Small intestine (tissue), 16 donors: ENCODE data around the gene PSMB10. TPM values are rescaled to one million over a fixed set of nuclear protein-coding genes. Genes with fewer than 3 reads are reported as not detected.

Experiments
- DNase-seq, 2 donors: peaks; one replicate each; pipeline versions ENCODE4 v3.0.0 to v3.0.0-alpha.2; 2013
- FAIRE-seq: peaks from 2 replicates; lab custom pipeline; 2012; peaks lifted over from hg19 to GRCh38; lab: Jason Lieb, UNC
- H3K27ac ChIP-seq, 3 donors: one replicate each; pipeline ENCODE4 v1.5.1; 2013; ENCODE audit warnings: low read length in 2 of 3, mild to moderate bottlenecking in 2 of 3, control low read depth in 1 of 3, inconsistent platforms in 1 of 3, low read depth in 1 of 3, moderate library complexity in 1 of 3
- H3K27me3 ChIP-seq, 3 donors: one replicate each; pipeline ENCODE4 v1.6.1; 2013; ENCODE audit warnings: low read length in 3 of 3, inconsistent platforms in 1 of 3; ENCODE audit not compliant: control insufficient read depth in 3 of 3, insufficient read depth in 3 of 3
- H3K36me3 ChIP-seq, 3 donors: one replicate each; pipeline ENCODE4 v1.6.1; 2013; ENCODE audit warnings: low read length in 3 of 3, inconsistent platforms in 1 of 3, low read depth in 1 of 3, mild to moderate bottlenecking in 1 of 3, moderate library complexity in 1 of 3; ENCODE audit not compliant: control insufficient read depth in 3 of 3, insufficient read depth in 2 of 3
- H3K4me1 ChIP-seq, 3 donors: one replicate each; pipeline ENCODE4 v1.6.1; 2013; ENCODE audit warnings: low read length in 2 of 3, inconsistent platforms in 1 of 3, low read depth in 1 of 3, mild to moderate bottlenecking in 1 of 3, moderate library complexity in 1 of 3; ENCODE audit not compliant: control insufficient read depth in 3 of 3, insufficient read depth in 2 of 3
- H3K4me3 ChIP-seq, 3 donors: one replicate each; pipeline ENCODE4 v1.5.1; 2013; ENCODE audit warnings: low read length in 3 of 3, control low read depth in 1 of 3, inconsistent platforms in 1 of 3, low read depth in 1 of 3, mild to moderate bottlenecking in 1 of 3, moderate library complexity in 1 of 3
- H3K9me3 ChIP-seq, 2 donors: one replicate each; pipeline ENCODE4 v1.6.1; 2013; ENCODE audit warnings: low read depth in 1 of 2, low read length in 1 of 2; ENCODE audit not compliant: control insufficient read depth in 2 of 2, insufficient read depth in 1 of 2
- WGBS, 3 donors: extraction: QIAGEN DNeasy Blood & Tissue Kit; methylation state at CpG; one replicate each; pipeline ENCODE4 v1.1.7; 2013; 5-methylcytosine and 5-hydroxymethylcytosine counted together
- long read RNA-seq, 10 donors: transcript quantifications; one replicate each; lab custom pipeline, GENCODE V29; 2026
- polyA plus RNA-seq, 4 donors: library from polyadenylated mRNA; stranded (reverse) in 3 of 4; unstranded in 1 of 4; fragments of 200-250 nt in 3 of 4; fragments of 120-200 nt in 1 of 4; gene quantifications; one replicate each; pipeline versions ENCODE4 v1.2.1 to v1.2.3, GENCODE V29; 2013
- donor health status: healthy with polysubstance abuse.
- donor health status: control.
- donor health status: control.
- donor health status: Bipolar disorder and iron deficiency.
- donor health status: healthy.

Gene PSMB10
- polyA plus RNA-seq: 100 to 1,000 TPM in 3 of 4 donors, 10 to 100 TPM in 1; 90.6 to 354 (median 221) TPM
- long read RNA-seq, donor 1: 0 reads
- long read RNA-seq, donor 2, transcript PSMB10-201 (8 exons, 1,218 nt): major isoform, 32 of 44 reads
- long read RNA-seq, donor 2, partial matches to known transcripts: 6 of 44 reads
- long read RNA-seq, donor 2, other reads (novel, unspliced or antisense): 0 of 44 reads
- long read RNA-seq, donor 3, transcript PSMB10-201 (8 exons, 1,218 nt): major isoform, 35 of 48 reads
- long read RNA-seq, donor 3, partial matches to known transcripts: 8 of 48 reads
- long read RNA-seq, donor 3, other reads (novel, unspliced or antisense): 0 of 48 reads
- long read RNA-seq, donor 4, partial matches to known transcripts: 0 of 2 reads
- long read RNA-seq, donor 4, other reads (novel, unspliced or antisense): 0 of 2 reads
- long read RNA-seq, donor 5, transcript PSMB10-201 (8 exons, 1,218 nt): major isoform, 9 of 17 reads
- long read RNA-seq, donor 5, partial matches to known transcripts: 6 of 17 reads
- long read RNA-seq, donor 5, other reads (novel, unspliced or antisense): 0 of 17 reads
- long read RNA-seq, donor 6, transcript PSMB10-201 (8 exons, 1,218 nt): major isoform, 43 of 58 reads
- long read RNA-seq, donor 6, transcript PSMB10-203 (4 exons, 591 nt): minor isoform, 5 of 58 reads
- long read RNA-seq, donor 6, partial matches to known transcripts: 9 of 58 reads
- long read RNA-seq, donor 6, other reads (novel, unspliced or antisense): 0 of 58 reads
- long read RNA-seq, donor 7, transcript PSMB10-203 (4 exons, 591 nt): major isoform, 67 of 81 reads
- long read RNA-seq, donor 7, transcript PSMB10-201 (8 exons, 1,218 nt): minor isoform, 8 of 81 reads
- long read RNA-seq, donor 7, partial matches to known transcripts: 6 of 81 reads
- long read RNA-seq, donor 7, other reads (novel, unspliced or antisense): 0 of 81 reads
- long read RNA-seq, donor 8, partial matches to known transcripts: 0 of 5 reads
- long read RNA-seq, donor 8, other reads (novel, unspliced or antisense): 0 of 5 reads
- long read RNA-seq, donor 9, transcript PSMB10-201 (8 exons, 1,218 nt): major isoform, 10 of 11 reads
- long read RNA-seq, donor 9, partial matches to known transcripts: 0 of 11 reads
- long read RNA-seq, donor 9, other reads (novel, unspliced or antisense): 0 of 11 reads
- long read RNA-seq, donor 10, transcript PSMB10-201 (8 exons, 1,218 nt): major isoform, 28 of 39 reads
- long read RNA-seq, donor 10, transcript PSMB10-203 (4 exons, 591 nt): minor isoform, 11 of 39 reads
- long read RNA-seq, donor 10, partial matches to known transcripts: 0 of 39 reads
- long read RNA-seq, donor 10, other reads (novel, unspliced or antisense): 0 of 39 reads

DNA sequence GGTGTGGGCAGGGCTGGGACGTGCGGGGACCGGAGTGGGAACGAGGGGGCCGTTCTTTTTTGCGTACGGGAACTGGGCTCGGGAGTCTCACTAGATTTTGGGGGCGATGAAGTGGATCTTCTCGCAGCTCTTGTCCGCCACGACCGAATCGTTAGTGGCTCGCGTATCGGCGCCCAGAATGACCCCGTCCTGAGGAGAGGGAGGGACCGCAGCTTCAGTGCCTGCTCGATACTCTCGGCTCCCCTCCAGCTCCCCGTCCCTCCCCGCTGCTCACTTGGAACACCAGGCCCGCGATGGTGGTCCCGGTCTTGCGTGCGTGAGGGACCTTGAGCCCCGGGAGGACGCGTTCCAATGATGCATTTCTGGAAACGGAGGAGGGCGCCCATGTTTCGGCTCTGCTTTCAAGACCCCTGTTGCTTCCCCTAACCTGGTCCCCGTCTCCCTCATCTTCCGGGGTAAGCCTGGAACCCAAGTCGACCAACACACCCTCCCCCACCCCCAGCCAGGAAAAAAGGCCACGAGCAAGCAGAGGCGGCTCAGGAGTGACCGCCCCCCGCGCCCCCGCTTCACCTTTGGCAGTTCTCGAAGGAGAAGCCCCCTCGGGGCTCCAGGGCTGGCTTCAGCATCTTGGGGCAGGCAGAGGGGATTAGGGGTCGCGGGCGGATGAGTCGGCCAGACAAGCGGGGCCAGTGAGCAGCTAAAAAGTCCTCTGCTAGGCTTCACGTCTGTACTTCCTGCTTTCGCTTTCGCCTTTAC is at the start of gene PSMB10:
PSMB10 (minus strand) TSS at position 727 of the 756 bp plus-strand sequence; CDS start at position 626, 101 bp downstream.
- Histone ChIP-seq H3K27ac (peak within 1 kb of the TSS; percentile 95 to 98 (median 96)), H3K27me3 (no peaks in the 10 kb centered on the region), H3K4me1 (peaks cover 5 to 19% (median 8%) of the 10 kb centered on the region in 3 donors), H3K9me3 (no peaks in the 10 kb centered on the region), H3K4me3 (peak within 1 kb of the TSS; percentile 85 to 90 (median 86)), H3K36me3 (peaks cover 0 to 60% (median 2%) of the 10 kb centered on the region in 3 donors)
- FAIRE-seq (no peak), DNase-seq (peak in 1 of 2 donors; percentile 88)
- 0% methylated on average over 50 to 54 of the region's 54 CpGs for WGBS, 3 donors

DNA sequence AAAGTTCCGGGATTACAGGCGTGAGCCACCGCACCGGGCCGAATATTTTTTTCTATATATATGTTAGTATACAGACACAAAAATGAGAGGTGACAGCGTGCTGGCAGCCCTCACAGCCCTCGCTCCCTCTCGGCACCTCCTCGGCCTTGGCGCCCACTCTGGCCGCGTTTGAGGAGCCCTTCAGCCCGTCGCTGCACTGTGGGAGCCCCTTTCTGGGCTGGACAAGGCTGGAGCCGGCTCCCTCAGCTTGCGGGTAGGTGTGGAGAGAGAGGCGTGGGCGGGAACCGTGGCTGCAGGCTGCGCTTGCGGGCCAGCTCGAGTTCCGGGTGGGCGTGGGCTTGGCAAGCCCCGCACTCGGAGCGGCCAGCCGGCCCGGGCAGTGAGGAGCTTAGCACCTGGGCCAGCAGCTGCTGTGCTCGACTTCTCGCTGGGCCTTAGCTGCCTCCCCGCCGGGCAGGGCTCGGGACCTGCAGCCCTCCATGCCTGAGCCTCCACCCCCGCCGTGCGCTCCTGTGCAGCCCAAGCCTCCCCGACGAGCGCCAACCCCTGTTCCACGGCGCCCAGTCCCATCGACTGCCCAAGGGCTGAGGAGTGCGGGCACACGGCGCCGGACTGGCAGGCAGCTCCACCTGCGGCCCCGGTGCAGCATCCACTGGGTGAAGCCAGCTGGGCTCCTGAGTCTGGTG is 45.5 kb upstream of the PSMB10 start:
- WGBS, 3 donors: 93 to 97% (median 96%) methylated on average over 46 to 49 of the region's 49 CpGs
- Histone ChIP-seq H3K36me3 (no peaks in the 10 kb centered on the region), H3K27me3 (peaks cover 0 to 14% (median 0%) of the 10 kb centered on the region in 3 donors), H3K4me3 (no peak overlapping the region), H3K27ac (no peak overlapping the region), H3K9me3 (no peaks in the 10 kb centered on the region), H3K4me1 (no peaks in the 10 kb centered on the region)
- DNase-seq (no peak), FAIRE-seq (no peak)

DNA sequence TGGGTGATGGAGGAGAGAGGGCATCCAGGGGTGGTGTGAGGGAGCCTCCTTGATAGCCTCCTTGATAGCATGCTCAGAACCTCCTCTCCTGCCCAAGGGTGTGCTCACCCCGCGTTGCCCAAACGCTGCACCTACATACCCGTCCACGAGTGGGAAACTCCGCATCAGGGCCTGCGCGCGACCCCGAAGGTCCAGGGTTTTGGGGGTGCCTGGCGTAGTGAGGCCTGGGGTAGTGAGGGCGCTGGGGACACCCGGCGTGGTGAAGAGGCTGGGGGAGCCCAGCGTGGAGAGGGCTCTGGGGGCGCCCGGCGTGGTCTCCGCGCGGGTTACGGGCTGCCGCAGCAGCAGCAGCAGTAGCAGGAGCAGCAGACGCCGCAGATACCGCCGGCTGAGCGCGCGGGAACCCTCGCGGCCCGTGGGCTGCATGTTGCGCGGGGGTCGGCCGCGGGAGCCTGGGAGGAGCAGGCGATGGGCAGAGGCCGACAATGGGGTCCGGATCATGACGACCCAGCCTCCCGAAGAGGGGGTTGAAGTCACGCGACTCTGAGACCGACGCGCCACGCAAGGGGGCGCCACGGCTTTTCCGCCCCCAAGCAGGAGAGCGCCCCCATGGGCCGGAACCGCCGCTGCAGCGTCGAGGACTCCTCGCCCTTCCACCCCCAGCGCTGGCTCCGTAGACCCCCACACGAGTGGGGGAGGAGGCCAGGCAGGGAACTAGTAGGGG is 43.5 kb upstream of the PSMB10 start, which contains the start of gene DPEP3:
DPEP3 (minus strand) TSS at position 545 of the 724 bp plus-strand sequence; CDS start at position 426, 119 bp downstream.
- Histone ChIP-seq H3K4me3 (no peak within 1 kb of the TSS), H3K4me1 (no peaks in the 10 kb centered on the region), H3K27me3 (peaks cover 0 to 14% (median 0%) of the 10 kb centered on the region in 3 donors), H3K36me3 (no peaks in the 10 kb centered on the region), H3K9me3 (no peaks in the 10 kb centered on the region), H3K27ac (no peak within 1 kb of the TSS)
- DNase-seq (no peak), FAIRE-seq (no peak)
- 61 to 71% (median 66%) methylated on average over 50 to 62 of the region's 62 CpGs for WGBS, 3 donors

DNA sequence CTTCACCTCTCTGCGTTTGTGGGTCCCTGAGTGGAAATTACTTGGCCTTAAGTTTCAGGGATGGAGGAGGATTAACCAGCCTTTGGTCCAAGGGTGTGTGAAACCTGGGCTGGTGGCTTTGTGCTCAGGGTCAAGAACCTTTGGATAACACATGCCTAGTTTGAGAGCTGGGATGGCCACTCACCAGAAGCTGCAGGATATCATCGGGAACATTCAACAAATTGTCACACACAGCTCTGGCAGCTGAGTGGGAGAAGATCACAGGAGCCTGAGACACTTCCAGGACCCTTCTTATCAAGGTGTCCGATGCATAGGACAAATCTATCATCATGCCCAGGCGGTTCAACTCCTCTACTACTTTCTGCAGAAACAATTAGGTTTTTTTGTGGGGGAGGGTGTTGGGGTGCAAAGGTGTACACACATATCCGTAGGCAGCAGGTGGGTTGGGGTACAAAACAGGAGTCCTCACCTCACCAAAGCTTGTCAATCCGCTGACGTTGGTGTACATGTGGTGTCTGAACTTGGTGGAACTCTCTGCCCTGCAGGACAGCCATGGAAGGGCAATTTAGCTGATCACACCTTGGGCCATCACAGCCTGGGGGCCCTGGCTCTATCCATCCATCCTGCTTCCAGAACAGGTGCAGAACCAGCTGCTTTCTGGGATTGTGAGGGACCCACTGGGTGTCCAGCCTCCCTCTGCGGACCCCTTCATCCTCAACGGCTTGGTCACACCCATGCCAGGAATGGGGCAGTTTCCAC is 41.0 kb upstream of the PSMB10 start:
- no peak for DNase-seq
- H3K9me3 ChIP-seq: no peaks in the 10 kb centered on the region
- H3K36me3 ChIP-seq: no peaks in the 10 kb centered on the region
- no peak overlapping the region for H3K4me3 ChIP-seq
- no peak for FAIRE-seq
- peaks cover 0 to 13% (median 0%) of the 10 kb centered on the region in 3 donors for H3K27me3 ChIP-seq
- no peak overlapping the region for H3K27ac ChIP-seq
- WGBS, 3 donors: 75 to 83% (median 76%) methylated on average over 9 of the region's 9 CpGs
- H3K4me1 ChIP-seq: no peaks in the 10 kb centered on the region

DNA sequence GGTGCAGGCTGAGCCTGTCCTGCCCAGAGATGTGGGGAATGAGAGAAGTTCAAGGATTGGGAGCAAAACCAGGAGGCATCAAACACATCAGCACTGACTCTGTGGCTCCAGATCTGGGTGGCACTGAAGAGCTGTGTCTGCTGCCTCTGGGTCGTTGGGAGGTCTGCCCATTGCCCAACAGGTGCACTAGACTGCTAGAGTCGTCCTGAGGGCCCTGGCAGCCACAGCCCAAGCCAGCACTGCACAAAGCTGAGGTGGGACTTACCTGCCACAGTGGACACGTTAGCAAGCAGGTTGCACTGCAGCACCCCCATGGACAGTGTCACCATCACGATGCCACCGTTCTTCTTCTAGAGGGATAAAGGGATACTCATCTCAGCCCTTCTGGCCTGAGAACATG is 40.4 kb upstream of the PSMB10 start:
- no peak for FAIRE-seq
- no peaks in the 10 kb centered on the region for H3K36me3 ChIP-seq
- H3K27ac ChIP-seq: no peak overlapping the region
- no peak overlapping the region for H3K4me3 ChIP-seq
- 53 to 65% (median 54%) methylated on average over 5 of the region's 5 CpGs for WGBS, 3 donors
- DNase-seq: no peak
- no peaks in the 10 kb centered on the region for H3K9me3 ChIP-seq
- H3K27me3 ChIP-seq: peaks cover 0 to 13% (median 0%) of the 10 kb centered on the region in 3 donors
- no peaks in the 10 kb centered on the region for H3K4me1 ChIP-seq

DNA sequence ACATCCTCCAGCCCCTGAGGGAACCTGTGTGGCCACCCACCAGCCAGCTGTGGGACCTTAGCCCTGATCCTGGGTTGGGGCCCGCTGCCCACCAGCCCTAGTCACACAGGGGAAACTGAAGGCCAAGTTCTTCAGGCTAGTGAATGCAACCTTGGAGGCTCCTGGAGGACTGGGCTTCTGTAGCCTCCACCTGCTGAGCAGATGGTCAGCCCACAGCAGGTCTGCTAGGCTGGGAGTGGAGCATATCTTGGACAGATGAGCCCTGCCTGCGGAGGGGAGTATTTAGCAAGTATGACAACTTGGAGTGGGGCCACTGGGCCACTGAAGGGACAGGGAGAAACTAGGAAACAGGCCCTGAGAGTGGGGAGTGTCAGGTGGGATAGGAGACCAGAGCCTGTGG is 39.6 kb upstream of the PSMB10 start:
- WGBS, 3 donors: 90 to 92% (median 90%) methylated on average over 2 of the region's 2 CpGs
- no peaks in the 10 kb centered on the region for H3K36me3 ChIP-seq
- H3K9me3 ChIP-seq: no peaks in the 10 kb centered on the region
- no peak overlapping the region for H3K4me3 ChIP-seq
- DNase-seq: no peak
- H3K4me1 ChIP-seq: no peaks in the 10 kb centered on the region
- no peak overlapping the region for H3K27ac ChIP-seq
- FAIRE-seq: no peak
- peaks cover 0 to 13% (median 0%) of the 10 kb centered on the region in 3 donors for H3K27me3 ChIP-seq
